ENCODE measurements around the gene NR1I2.

NR1I2 gene

GRCh38 chr3:119781330-119782198, at the start of gene NR1I2:
Gene NR1I2, plus strand, starts transcription at chr3:119782101.
- no peak for DNase-seq

GRCh38 chr3:119733812-119734211, 48.1 kb upstream of the NR1I2 start:
- DNase-seq, result no peak

GRCh38 chr3:119738741-119739140, 43.2 kb upstream of the NR1I2 start:
- DNase-seq, result no peak

GRCh38 chr3:119741657-119742590, 40.0 kb upstream of the NR1I2 start:
- no peak for DNase-seq

GRCh38 chr3:119743921-119744320, 38.0 kb upstream of the NR1I2 start:
- no peak for DNase-seq

- no peak for DNase-seq
These were observed 36.0 kb upstream of the NR1I2 start for GRCh38 chr3:119745942-119746341.

- no peak for DNase-seq
These were observed 35.5 kb upstream of the NR1I2 start for GRCh38 chr3:119746423-119746822.

GRCh38 chr3:119747357-119747756, 34.5 kb upstream of the NR1I2 start:
- DNase-seq, result no peak

GRCh38 chr3:119748991-119749390, 32.9 kb upstream of the NR1I2 start:
- DNase-seq, result no peak

- DNase-seq, result no peak
These were observed 30.5 kb upstream of the NR1I2 start for GRCh38 chr3:119751423-119751822.

GRCh38 chr3:119759962-119760361, 21.9 kb upstream of the NR1I2 start:
- DNase-seq, result no peak

GRCh38 chr3:119762876-119763275, 19.0 kb upstream of the NR1I2 start:
- no peak for DNase-seq

GRCh38 chr3:119763466-119763865, 18.4 kb upstream of the NR1I2 start:
- DNase-seq, result no peak

- DNase-seq, result no peak
These were observed 16.7 kb upstream of the NR1I2 start for GRCh38 chr3:119765239-119765638.

GRCh38 chr3:119767936-119768601, 13.8 kb upstream of the NR1I2 start:
- DNase-seq, result no peak

GRCh38 chr3:119768668-119769393, 13.1 kb upstream of the NR1I2 start:
- DNase-seq, result no peak

- DNase-seq, result no peak
These were observed 12.3 kb upstream of the NR1I2 start for GRCh38 chr3:119769394-119770149.

GRCh38 chr3:119774444-119774843, 7.5 kb upstream of the NR1I2 start:
- DNase-seq, result no peak

- no peak for DNase-seq
These were observed 5.6 kb upstream of the NR1I2 start for GRCh38 chr3:119776304-119776703.

GRCh38 chr3:119778176-119778575, 3.7 kb upstream of the NR1I2 start:
- no peak for DNase-seq

- no peak for DNase-seq
These were observed 3.1 kb upstream of the NR1I2 start for GRCh38 chr3:119778811-119779210.
